G401.6 (cell line): ENCODE measurements around the gene NEK10.

Source experiments
- FAIRE-seq: peaks from 2 replicates; lab custom pipeline; 2012; peaks lifted over from hg19 to GRCh38; lab: Jason Lieb, UNC

NEK10 gene

DNA sequence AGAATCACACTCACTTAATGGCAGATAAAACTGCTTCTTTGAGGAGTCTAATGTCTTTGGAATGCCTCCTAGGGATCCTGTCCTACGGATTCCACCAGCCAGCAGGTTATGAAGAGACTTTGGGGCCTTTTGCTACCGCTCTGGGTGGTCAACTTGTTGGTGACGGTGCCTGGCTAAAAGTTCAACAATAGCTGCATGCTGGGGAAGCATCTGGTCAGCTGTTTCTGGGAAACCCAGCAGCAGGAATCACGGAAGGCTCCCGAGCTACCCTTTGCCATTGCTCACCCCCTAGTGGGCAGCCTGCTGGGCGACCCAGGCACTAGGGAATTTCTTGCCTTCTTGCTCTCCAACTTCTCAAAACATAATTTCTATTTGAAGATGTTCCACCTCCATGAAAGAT lies 263.3 kb downstream of the NEK10 start:
- no peak for FAIRE-seq

DNA sequence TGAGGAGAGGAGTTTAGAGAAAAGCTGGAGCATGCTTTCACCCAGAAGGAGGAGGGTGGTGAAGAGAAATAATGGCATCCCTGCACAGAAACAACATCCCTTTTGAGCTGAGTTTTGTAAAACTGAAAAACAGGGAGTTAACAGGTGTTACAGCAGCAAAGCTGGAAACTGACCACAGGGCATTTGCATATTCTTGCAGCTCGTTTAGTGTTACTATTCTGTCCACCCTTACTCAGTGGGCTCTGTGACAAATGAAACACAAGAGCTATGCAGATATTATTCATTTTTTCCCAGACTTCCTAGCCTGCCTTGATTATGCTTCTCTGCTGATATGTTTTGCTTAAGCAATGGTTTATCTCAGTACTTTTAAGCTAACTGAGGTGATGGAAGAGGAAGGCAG lies 272.0 kb downstream of the NEK10 start:
- no peak for FAIRE-seq

DNA sequence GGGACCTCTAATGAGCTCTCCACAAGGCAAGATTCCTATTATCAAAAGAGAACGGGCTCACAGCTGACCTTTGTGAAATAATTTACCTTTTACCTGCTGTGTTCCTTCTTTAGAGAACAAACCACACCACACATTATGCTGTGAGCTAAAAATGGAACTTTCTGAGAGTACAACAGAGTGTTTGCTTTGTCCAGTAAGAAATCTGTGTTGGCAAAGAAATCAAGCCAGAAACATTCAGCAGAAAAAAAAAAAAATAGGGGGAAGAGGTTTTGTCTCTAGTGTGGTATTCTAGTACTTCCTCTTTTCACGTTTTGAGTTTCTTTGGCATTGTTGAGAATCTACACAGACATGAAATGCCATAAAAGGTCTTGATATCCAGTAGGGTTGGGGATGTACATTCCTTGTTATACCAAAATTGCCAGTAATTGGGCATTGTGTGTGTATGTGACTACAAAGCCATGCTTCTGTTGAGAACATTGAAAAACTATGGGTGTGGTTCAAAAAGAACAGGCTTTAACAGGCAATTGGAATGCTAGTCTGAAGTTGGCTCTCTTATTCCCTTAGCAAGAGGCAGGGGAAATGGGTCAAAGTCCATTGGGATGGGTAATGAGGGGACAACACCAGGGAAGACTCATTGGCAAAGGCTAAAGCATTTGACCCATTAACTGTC lies 273.5 kb downstream of the NEK10 start:
- no peak for FAIRE-seq

DNA sequence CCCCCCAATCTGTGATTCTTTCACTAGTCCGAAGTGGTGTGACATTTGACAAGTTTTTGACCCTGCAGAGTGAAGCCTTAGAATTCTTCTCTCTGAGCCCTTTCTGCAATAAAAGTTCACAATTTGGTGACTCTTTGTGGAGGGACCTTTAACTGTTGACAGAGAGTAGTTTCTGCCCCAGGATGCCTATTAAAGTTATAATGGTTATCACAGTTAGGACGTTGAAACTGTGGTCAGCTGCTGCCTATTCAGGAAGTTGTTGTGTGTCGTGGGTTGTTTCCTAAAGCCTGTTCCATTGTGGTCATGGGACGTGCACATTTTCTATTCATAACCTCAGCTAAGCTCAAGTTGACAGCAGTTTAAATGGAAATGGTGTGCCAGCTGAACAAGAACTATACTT lies 274.5 kb downstream of the NEK10 start:
- no peak for FAIRE-seq

DNA sequence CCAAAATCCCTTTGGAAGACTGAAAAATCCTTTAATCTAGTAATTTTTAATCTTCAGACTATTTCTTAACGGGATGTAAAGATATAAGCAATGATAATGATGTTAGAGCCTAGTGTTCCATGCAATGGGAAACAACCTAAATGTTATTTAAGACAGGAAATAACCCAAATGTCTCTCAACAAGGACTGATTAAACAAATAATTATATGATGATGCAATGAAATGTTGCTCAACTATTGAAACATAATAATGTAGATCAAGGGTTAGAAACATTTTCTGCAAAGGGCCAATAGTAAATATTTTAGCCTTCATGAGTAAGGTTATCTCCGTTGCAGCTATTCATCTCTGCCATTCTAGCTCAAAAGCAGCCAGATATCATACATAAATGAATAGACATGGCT lies 275.4 kb downstream of the NEK10 start:
- no peak for FAIRE-seq

DNA sequence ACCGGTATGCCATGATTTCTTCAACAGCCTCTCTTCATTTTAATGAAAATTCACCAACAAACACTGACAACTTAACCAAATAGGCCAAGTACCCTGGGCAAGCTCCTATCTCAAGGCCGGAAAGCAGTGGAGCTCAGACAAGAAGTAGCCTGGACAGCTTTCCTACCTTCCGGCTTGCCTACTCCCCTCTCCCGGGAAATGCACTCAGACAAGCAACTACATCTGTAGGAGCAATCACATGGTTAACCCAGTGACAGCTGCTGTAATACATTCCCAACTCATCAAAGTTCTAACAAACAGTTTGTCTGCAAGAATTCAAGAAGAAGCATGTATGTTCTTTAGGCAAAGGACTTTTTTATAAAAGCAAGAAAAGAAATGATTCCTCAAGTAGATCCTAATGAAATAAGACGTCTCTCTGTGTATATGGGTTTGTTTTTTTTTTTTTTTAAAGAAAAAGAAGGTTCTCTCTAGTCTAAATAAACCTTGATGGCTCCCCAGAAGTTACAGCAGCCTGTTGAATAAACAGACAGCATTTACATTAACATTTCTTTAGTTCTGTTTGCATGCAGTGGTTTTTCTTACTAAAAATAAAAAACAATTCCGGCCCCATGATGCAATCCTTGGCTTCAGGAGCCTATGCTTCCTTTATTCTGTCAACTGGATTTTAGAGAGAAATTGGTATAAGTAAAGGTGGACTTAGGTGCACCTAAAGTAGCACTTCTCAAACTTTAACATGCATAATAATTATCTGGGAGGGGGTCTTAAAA lies 278.7 kb downstream of the NEK10 start:
- FAIRE-seq, result no peak

DNA sequence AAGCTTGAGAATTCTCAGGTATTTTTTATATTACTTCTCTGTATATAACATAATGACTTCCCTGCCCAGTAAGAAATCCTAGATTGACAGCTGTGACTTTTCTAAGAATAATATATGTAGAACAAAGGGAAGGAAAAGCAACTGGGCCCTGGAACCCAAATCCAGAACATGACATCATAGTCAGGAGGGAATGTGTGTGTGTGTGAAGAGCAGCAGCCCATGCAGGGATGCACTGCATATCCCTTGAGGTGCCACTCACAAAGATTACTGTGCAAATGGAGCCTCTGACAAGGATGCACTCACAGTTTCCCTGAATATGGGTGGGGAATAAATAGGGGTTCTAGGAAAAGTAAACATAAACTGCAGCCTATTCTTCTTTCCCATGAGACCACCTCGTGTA lies 279.5 kb downstream of the NEK10 start:
- FAIRE-seq, result no peak

DNA sequence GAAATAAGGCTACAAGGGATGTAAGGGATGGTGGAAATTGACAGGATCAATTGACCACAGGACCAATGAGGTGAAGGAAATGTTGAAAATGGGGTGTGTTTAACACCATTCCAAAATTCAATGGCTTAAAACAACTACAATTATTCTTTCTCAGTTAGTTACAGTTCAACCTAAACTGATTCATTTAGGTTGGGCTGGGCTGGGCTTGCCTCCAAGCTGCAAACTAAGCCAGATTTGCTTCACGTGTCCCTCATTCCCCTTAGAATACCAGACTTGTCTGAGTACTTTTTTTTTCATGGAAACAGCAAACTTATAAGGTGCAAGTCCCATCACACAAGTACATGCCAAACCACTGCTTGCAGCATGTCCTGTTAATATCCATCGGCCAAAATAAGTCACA lies 280.1 kb downstream of the NEK10 start:
- no peak for FAIRE-seq

DNA sequence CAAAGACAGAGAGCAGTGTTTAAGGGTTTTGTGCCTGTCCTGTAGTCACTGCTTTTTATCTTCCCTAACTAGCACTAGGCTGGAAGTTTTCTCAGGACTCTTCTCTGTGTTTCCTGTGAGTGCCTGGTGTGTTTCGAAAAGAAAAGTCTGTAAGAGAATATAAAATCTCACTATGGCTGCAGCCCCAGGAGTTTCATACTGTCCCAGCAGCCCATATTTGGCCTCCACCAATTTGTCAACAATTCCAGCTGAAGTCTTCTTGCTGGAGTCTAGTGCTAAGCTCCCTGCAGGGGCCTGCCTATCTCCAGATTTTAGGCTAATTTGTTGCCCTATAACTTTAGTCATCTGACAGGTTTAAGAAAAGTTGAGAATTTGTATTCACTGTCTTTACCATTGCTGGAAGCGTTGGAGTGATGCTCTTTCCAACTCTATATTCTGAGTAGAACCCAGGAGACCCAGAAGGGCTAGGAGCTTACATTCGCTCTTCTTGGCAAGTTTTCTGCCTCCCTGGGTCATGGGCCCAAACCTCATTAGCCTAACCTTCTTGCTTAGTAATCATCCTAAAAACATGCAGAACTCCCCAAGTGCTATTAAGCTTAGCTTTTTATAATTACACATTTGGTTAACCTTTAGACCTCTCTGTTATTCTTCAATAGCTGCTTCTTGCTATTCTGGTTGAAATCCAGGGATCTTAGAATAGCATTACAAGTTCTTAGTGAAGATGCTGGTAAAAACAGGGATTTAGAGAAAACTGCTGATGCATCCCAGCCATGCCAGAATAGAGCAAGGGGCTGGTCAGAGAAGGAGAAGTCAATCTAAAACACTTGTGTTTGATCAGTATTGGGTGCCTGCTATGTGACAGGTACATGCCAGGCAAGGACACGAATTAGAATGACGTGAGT lies 283.1 kb downstream of the NEK10 start:
- FAIRE-seq, result no peak

DNA sequence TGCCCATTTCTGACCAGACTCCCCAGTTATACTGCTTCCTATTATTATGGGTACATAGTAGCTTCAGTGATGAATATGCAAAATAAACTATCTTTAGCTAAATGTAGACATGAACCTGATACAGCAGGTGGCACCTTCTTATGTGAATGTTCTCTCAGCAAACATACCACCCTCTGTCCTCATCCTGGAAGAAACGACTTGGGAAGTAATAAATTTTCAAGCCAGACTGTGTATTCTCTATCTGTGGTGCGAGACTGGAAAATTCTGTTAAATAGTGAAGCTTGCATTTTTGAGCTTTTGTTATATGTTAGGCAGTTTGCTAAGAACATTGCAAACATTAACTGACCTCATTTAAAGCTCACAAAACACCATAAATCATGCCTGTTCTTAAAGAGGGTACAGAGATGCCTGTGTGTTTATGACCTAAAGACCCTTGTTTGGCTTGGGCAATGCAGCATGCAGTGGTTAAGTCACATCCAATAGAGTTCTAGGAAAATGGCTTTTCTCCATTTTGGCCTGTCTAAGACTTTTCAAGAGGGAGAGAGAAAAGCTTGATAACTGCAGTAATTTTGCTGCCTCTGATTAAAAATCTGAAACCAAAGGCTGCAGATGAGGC lies 287.1 kb downstream of the NEK10 start:
- no peak for FAIRE-seq

DNA sequence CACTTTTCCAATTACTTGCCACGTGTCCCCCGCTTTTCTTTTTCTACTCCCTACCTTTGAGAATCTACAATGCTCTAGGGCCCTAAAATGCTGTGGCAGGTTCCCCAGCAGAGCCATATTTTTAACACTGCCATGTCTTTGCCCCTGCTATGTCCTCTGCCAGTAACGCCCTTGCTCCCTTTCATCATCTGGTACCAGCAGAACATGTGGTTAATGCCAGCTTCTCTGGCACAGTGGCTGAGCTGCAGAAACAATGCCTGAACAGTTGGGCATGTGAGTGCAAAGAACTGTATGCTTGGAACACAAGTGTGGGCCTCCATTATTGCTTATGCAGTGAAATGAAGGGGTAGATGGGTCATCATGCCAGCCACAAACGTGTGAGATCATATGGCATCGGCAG lies 287.6 kb downstream of the NEK10 start:
- no peak for FAIRE-seq

DNA sequence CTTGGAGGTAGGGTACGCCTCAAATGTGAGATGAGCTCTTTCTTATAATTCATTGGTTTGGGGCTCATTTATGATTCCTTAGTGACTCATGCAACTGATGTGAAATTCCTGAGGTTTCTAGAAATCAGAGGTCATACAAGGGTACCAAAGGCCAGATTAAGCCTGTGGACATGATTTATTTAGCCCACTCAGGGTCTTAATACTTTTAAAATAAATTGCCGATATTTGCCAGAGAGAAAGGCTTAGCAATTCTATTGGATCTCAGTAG lies 289.0 kb downstream of the NEK10 start:
- FAIRE-seq, result no peak

DNA sequence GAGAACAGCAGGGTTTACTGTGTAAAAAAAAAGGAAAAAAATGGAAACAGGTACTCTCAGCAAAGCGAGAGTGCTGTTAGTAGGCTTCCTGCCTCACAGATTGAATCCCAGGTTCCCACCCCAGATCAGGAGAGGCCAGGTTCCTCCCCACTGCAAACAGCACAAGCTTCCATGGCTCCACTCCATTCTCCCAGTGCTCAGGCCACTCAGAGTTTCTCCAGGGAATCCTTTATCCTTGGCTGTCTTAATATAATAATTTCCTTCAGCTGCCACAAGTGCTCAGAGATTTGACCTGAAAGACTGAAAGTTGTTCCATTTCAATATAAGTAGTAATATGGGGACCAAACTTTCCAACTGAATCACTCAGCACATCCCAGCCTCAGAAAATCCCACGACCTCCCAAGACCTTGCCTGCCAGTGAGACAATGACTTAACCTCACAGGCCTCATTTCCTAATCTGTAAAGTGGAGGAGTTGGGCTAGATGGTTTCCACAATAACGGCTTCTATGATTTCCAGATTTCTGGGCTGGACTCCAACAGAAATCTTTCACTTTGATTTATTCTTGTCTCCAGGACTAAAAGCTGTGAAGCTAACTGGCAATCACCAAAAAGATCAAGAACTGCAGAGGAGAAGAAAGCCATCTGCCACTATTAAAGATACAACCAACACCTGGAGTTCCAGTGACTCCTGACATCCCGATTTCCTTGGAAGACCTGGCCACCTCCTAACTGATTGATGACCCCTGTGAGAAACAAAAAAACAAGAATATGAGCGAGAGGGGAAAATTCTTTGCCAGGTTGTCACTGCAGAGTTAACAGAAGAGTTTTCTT lies 289.5 kb downstream of the NEK10 start:
- no peak for FAIRE-seq

DNA sequence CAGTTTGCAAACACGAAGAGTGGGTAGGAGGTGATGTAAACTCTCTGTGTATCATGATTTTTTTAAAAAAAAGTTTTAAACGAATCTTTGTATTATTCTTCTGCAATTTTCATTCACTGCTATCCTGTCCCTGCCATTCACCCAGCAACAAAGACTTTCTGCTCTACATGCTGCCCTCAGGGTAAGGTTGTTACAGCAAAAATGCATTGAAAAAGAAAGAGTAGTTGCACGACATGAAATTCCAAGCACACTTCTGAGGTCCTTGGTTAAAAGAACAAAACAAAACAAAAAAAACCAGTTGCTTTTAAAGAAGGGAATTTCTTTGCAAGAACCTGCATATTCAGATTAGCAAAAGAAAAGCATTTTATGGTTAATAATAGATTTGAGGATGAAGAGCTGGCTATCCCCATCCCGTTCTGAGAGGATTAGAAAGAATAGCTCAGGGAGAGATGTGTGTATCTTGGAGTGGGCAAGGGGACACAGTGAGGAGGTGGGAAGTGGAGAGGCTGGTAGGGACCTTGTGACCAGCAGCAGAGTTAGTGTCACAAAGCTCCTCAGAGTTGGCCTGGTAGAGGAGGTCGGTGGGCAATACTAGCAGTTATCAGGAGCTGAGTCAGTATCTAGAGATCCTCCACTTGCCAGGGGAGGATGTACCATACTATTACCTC lies 290.8 kb downstream of the NEK10 start:
- no peak for FAIRE-seq

DNA sequence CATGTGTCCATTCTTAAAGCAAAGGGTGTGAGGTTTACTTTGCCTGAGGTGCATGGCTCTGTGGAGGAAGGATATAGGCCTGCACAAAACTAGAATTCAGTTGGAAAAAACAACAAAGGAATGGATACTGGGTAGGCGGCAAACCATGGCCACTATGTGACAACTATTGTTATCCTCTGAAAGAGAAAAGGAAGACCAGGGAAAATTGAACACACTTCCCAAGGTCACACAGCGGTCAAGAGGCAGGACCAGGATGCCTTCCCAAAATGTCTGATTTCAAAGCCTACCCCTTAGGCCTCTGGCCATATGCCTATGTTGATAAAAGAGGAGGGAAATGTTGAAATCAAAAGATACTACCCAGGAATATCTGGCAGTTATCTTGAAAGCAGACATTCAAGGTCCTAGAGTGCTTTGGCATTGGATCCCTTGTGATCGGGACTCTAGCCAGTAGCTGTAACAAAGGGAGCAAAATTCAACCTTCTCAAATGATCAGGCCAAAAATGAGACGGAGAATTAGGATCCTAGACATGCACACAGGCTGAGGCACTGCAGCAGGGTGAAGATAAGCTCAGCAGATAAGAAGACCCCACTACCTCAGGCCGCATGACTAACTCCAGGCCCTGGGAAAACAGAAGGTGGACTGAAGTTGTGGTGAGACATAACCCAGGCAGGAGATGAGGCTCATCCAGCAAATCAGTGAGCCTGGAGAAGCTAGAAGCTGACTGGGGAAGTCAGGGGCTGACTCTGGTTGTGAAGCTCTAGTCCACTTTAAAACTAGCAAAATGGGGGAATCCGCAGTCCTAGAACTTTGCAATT lies 292.2 kb downstream of the NEK10 start:
- no peak for FAIRE-seq

DNA sequence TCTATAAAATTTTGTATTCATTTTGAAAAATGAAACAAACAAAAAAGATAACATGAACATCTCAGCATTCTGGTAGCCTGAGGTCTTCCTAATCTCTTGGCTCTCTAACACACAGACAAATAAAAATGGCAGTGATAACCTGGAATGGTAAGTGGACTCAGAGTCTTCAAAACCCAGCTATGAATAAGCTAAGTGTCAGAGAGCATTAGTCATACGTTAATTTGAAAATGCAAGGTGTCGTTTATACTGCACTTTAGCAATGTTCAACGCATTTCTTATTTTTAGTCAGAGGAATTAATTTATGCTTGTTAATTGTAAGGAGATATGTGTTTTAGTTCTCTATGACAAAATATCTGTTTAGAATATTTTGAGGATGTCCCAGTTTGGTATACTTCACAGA lies 294.3 kb downstream of the NEK10 start:
- no peak for FAIRE-seq

DNA sequence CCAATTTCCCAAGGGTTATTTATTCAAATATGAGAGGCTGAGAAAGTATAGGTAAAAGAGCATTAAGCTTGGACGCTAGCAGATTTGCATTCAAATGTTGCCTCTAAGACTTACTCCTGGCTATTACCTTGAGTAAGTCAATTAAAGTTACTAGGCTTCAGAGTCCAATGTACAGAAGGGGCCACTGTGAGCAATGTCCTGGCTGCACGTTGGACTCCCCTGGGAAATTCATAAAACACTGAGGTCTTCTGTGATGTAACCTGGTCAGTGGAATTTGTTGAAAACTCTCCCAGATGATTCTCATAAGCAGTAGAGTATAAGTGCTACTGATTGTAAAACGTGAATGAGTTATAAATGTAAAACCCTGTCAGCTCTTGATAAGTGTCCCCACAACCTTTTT lies 295.3 kb downstream of the NEK10 start:
- FAIRE-seq, result no peak

DNA sequence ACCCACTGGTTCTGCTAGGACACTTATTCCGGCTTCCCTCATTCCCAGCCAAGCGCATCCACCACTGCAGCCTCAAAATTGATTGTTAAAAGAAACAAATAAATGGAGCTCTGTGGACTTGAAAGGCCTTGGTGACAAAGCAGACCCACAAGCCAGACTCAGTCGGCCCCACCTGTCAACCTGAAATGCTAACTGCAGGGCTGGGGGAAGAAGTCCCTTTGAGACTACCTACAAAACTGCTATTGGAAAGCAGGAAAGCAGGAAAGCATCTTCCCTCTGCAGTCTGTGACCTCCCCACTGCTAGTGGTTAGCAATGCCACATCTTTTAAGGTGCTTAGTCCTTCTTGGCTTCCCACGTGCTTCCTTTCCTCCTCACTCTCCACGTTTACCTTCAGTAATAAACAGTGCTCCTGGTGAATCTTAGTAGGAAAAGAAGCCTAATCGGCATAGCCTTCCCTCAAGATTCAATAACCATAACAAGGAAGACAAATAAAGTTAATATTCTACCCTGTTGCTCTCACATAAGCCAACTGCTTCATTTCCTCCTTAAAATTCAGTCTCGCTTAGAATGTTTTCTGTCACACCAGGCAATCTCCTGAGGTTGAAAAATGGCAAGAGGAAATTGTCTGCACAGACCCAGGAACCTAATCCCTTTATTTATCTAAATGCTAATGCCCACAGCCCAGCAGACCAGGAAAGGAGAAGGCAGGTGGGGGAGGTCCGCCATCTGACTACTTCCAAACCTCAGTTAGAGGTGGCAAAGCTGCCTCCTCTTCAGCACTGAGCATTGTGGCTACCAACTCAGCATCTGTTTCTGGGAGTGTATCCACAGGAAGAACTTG lies 296.2 kb downstream of the NEK10 start:
- FAIRE-seq, result no peak

DNA sequence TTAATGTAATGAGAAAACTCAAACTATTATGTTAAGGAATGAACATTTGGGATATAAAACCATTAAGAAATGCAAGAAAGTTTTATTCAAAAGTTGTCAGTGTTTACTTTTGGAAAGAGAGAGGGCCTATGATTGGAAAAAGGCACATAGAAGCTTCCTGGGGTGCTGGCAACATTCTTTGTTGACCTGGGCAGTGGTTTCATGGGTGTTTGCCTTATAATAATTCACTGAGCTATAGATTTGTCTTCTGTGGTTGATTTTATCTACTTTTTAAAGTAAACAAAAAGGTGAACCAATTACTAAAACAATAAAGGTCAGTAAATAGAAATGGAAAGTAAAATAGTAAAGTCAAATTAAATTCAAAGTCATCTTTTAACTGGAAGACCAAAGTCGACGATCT lies 308.8 kb downstream of the NEK10 start:
- no peak for FAIRE-seq
